LNCAP (cell line): ENCODE results near the gene XCL2.
"Not testable (repeated sequence)": the region's sequence is repeated elsewhere in the genome, so short reads cannot be mapped to it uniquely, and the experiment has no call there.

Source experiments
- TF ChIP-seq, protein P1 (sequence below): fragments of 450-650 bp; IDR thresholded peaks from 2 replicates; pipeline ENCODE4 v1.5.1; 2017; ENCODE audit warnings: mild to moderate bottlenecking

The XCL2 gene

DNA sequence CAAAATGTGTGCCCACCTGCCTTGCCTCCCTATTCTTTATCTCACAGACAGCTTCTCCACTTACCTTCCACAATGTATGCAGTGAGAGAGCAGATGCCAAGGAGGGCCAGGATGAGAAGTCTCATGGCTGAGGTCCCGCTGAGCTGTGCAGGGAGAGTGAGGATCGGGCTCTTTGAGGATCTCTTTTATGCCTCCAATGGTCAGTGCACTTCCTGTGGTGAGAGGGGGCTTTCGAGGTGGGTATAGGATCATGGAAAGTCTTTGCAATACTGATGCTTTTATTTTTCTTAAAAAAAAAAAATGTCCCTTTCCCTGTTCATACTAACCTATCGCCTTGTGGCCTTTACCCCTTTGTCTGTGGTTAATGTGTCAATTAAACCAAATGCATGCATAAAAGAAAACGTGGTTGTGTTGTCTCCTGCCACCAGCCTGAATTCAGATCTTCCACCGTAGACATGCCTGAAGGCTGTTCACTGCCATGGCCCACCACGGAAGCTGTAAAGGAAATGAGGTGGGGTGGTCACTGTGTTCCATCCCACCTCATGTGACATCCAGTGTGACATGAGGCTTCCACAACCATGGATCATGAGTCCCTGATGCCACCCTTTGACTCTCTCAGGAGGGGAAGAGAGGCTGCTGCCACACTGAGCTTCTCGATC, at the start of gene XCL2:
TSS of gene XCL2 (minus strand) at position 158 of the 659 bp plus-strand sequence. CDS start at position 125, 33 bp downstream.
- TF ChIP-seq, protein P1, sequence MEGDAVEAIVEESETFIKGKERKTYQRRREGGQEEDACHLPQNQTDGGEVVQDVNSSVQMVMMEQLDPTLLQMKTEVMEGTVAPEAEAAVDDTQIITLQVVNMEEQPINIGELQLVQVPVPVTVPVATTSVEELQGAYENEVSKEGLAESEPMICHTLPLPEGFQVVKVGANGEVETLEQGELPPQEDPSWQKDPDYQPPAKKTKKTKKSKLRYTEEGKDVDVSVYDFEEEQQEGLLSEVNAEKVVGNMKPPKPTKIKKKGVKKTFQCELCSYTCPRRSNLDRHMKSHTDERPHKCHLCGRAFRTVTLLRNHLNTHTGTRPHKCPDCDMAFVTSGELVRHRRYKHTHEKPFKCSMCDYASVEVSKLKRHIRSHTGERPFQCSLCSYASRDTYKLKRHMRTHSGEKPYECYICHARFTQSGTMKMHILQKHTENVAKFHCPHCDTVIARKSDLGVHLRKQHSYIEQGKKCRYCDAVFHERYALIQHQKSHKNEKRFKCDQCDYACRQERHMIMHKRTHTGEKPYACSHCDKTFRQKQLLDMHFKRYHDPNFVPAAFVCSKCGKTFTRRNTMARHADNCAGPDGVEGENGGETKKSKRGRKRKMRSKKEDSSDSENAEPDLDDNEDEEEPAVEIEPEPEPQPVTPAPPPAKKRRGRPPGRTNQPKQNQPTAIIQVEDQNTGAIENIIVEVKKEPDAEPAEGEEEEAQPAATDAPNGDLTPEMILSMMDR, result not testable (repeated sequence)

- TF ChIP-seq, protein P1, result no peak
Measured at GRCh38 chr1:168591641-168592250, 47.9 kb upstream of the XCL2 start.

DNA sequence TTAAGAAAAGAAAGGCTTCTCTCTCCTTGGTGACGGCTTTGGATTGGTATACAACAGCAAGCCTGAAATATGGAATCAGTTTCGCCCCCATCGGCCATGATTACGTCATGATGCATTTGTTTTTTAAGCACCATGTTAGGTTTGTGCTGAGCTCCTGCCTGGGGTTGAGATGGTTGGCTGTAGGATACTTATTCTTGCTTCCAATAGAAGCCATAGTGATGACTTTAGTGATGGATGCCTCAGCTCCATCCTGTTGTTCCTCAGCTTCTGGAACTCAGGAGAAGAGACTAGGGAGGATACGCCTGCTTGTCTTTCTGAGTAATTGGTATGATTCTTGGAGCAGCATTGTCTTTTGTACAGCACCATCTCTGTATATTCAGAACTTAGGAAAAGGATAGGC, 47.3 kb upstream of the XCL2 start:
- TF ChIP-seq, protein P1, result no peak

DNA sequence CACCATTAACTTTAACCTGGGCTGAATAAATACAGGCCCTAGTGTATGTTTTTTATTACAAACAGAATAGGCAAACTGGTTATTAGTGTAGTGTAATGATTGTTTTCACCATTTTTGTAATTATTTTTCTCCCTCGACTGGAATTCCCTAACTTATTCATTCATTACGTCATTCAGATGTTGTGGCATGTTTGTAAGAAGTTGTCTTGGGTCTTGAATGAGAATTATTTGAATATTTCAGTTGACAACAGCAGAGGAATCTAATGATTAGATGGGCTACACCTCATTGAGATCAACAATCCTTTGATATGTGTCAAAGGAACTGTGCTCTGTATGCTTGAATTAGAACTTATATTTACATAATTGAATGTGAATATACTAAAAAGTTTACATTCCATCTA, 45.4 kb upstream of the XCL2 start:
- TF ChIP-seq, protein P1, result no peak

- TF ChIP-seq, protein P1, result no peak
Measured at GRCh38 chr1:168585937-168586336, 42.1 kb upstream of the XCL2 start.

DNA sequence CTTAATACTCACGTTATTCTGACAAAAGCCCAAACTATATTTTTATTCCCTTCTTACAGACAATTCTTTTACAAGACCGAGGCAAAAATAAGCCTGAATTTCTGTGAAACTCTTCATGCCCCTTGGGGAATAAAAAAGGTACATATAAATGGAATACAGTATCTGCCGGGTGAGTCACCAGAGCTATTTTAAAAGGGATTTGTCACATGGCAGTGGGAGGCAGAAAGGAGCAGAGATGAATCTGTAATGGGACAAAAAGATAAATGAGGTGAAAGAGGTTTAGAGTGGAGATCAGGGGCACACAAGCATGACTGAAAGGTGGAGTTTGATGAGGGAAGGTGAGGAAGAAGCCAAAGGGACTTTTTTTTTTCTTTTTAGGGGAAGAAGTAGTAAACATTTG, 41.4 kb upstream of the XCL2 start:
- TF ChIP-seq, protein P1, result no peak

- TF ChIP-seq, protein P1, result no peak
Measured at GRCh38 chr1:168583571-168583970, 39.8 kb upstream of the XCL2 start.
